Measurements from ENCODE around the gene TGFB2.

- TF ChIP-seq EZH2 (IDR thresholded peaks at IDR 0.05; ENCODE audit: borderline replicate concordance, low read length) (no peak), CTCF (conservative IDR thresholded peaks at IDR 0.05 in 1 of 2, IDR thresholded peaks at IDR 0.05 in 1 of 2; ENCODE audit: extremely low read depth in 1 of 2, insufficient read depth in 1 of 2, low read depth in 1 of 2, low read length in 2 of 2) (no peak)
Observed at GRCh38 chr1:218466341-218467010, 121.3 kb downstream of the TGFB2 start.

Measured in mammary epithelial cell (primary cell).